T-helper 2 cell treated with Interferon-gamma antibody and Interleukin-4, amounts not matched to agents 100 ng/mL and 5 ng/mL, for 36 hours (primary cell): ENCODE data around the gene FGD4. TPM values are rescaled to one million over a fixed set of nuclear protein-coding genes. Genes with fewer than 3 reads are reported as not detected.

ENCODE experiments used
- intact Hi-C: fragments of 100-400 bp; cut with micrococcal nuclease; formaldehyde crosslinking; loops from one replicate; pipeline ENCODE4 v1.15.1; 2023
- total RNA-seq: library from RNA; stranded (reverse); gene quantifications from 2 replicates; pipeline ENCODE4 v1.2.3, GENCODE V29; 2022

FGD4 gene
- total RNA-seq, 1 donor from 2014 or later: 0.48 TPM

- intact Hi-C loops: loop anchor here (10.0 kb wide), 1 partner anchor 55 kb away; no protein-coding TSS in a partner anchor
Measured at GRCh38 chr12:32659908-32660440, 260.6 kb downstream of the FGD4 start.

GRCh38 chr12:32661706-32662105 lies 262.3 kb downstream of the FGD4 start:
- intact Hi-C loops: no loop called here

- intact Hi-C loops: no loop called here
Measured at GRCh38 chr12:32662665-32663064, 263.3 kb downstream of the FGD4 start.

GRCh38 chr12:32666018-32666417 lies 266.7 kb downstream of the FGD4 start:
- intact Hi-C loops: no loop called here

- intact Hi-C loops: no loop called here
Measured at GRCh38 chr12:32669584-32669983, 270.2 kb downstream of the FGD4 start.

- intact Hi-C loops: loop anchor here (1.0 to 10.0 kb wide), 3 partner anchors 217 to 1347 kb away; partner anchors contain the start of gene SINHCAF
Measured at GRCh38 chr12:32671930-32672780, 272.8 kb downstream of the FGD4 start.

- intact Hi-C loops: loop anchor here (1.0 to 10.0 kb wide), 7 partner anchors 76 to 1355 kb away; partner anchors contain the start of genes ALG10, AMN1, ETFBKMT and FGD4
Measured at GRCh38 chr12:32679091-32679919, 279.9 kb downstream of the FGD4 start, which contains the start of gene DNM1L. Gene DNM1L (plus strand): TSS chr12:32679301. CDS start chr12:32679364, 63 bp downstream.

- intact Hi-C loops: loop anchor here (1.0 to 10.0 kb wide), 7 partner anchors 75 to 1355 kb away; partner anchors contain the start of genes ALG10, AMN1, ETFBKMT and FGD4
Measured at GRCh38 chr12:32679920-32680237, 280.5 kb downstream of the FGD4 start.

GRCh38 chr12:32680787-32681186 lies 281.4 kb downstream of the FGD4 start:
- intact Hi-C loops: no loop called here

- intact Hi-C loops: no loop called here
Measured at GRCh38 chr12:32681272-32681671, 281.9 kb downstream of the FGD4 start.

- intact Hi-C loops: no loop called here
Measured at GRCh38 chr12:32686340-32686739, 287.0 kb downstream of the FGD4 start.

GRCh38 chr12:32688786-32689185 lies 289.4 kb downstream of the FGD4 start:
- intact Hi-C loops: no loop called here

GRCh38 chr12:32690927-32691326 lies 291.6 kb downstream of the FGD4 start:
- intact Hi-C loops: no loop called here

GRCh38 chr12:32692358-32692757 lies 293.0 kb downstream of the FGD4 start:
- intact Hi-C loops: no loop called here

- intact Hi-C loops: no loop called here
Measured at GRCh38 chr12:32693036-32693435, 293.7 kb downstream of the FGD4 start.
